Subcutaneous adipose tissue (tissue), 4 donors: ENCODE results near the gene SPEG. TPM values are rescaled to one million over a fixed set of nuclear protein-coding genes. Genes with fewer than 3 reads are reported as not detected.

ENCODE experiments used
- CTCF ChIP-seq: fragments of 450-650 bp; IDR thresholded peaks from one replicate; pipeline ENCODE4 v1.5.1; 2016; ENCODE audit warnings: low read depth, mild to moderate bottlenecking, control low read depth, antibody characterized with exemption, moderate library complexity
- total RNA-seq, 4 donors: library from RNA; depleted of rRNA; stranded (reverse); fragments of >200 nt; gene quantifications; one replicate each; pipeline ENCODE4 v1.1.0, GENCODE V29; 2016

SPEG gene
- total RNA-seq, 4 donors from 2014 or later = 0.49 to 5.9 (median 2.9) TPM

DNA sequence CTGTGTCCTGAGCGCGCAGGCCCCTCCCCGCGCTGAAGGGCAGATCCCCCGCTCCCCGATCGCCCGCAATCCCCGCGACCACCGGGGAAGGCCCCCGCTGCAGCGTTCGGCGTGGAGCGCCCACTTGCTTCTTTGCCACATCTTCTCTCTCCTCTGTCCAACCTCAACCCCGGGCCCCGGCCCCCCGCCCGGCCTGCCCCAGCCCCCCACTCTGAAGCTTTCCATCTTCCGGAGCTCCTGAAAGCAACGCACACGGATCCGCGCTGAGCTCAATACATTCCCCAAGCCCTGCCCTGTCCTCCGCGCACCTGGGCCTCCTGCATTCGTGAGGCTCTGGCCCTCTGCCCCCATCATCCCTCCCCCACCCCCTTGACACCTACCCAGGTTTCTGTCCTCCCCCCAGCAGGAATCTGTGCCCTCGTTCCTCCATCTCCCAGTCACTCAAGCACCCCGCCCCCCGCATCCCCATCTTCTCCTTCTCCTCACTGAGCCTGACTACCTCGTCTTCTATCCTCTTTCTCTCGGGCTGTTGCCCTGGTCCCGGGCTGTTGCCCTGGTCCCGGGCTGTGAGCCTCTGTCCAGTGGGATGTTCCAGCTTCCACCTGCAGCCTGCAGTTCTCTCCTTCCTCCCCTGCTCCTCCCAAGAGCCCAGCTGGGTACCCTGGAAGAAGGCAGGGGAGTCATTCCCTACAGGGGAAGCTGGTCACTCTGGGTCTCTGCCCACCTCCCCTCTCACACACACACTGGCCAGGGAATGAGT, 7.8 kb downstream of the SPEG start:
- no peak for TF ChIP-seq CTCF

GRCh38 chr2:219443016-219443696, 8.5 kb downstream of the SPEG start:
- TF ChIP-seq CTCF = no peak

GRCh38 chr2:219443697-219444023, 9.0 kb downstream of the SPEG start:
- no peak for TF ChIP-seq CTCF

DNA sequence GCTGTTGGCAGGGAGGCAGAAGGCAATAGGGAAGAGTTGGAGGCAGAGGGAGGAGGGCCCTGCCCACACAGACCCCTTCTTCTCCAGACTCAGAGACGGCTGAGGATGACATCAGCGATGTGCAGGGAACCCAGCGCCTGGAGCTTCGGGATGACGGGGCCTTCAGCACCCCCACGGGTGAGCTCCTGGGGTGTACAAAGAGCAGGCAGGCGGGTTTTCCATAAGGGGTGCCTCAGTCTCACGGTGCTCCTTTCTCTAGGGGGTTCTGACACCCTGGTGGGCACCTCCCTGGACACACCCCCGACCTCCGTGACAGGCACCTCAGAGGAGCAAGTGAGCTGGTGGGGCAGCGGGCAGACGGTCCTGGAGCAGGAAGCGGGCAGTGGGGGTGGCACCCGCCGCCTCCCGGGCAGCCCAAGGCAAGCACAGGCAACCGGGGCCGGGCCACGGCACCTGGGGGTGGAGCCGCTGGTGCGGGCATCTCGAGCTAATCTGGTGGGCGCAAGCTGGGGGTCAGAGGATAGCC, 10.0 kb downstream of the SPEG start:
- no peak for TF ChIP-seq CTCF

- no peak for TF ChIP-seq CTCF
These were observed 10.6 kb downstream of the SPEG start for GRCh38 chr2:219445220-219445640.

- TF ChIP-seq CTCF = no peak
These were observed 11.5 kb downstream of the SPEG start for GRCh38 chr2:219446101-219446504.

GRCh38 chr2:219446689-219447088, 12.0 kb downstream of the SPEG start:
- no peak for TF ChIP-seq CTCF
